SK-N-SH (cell line): Measurements from ENCODE around the gene M6PR. TPM values are rescaled to one million over a fixed set of nuclear protein-coding genes. Genes with fewer than 3 reads are reported as not detected.

Experiments
- CTCF ChIA-PET: fragments of 300-600, 350-600 bp; formaldehyde crosslinking; extraction: SDS; loops from one replicate; lab custom pipeline; 2021; lab: Yijun Ruan, JAX
- POLR2A ChIA-PET: fragments of 350-600 bp; sonication (Branson Sonifier 250); formaldehyde crosslinking; extraction: SDS; loops from one replicate; lab custom pipeline; 2020; ENCODE audit warnings: antibody characterized with exemption, inconsistent platforms; lab: Yijun Ruan, JAX
- DNase-seq: peaks from one replicate; pipeline ENCODE4 v3.0.0; 2012
- H2AFZ ChIP-seq: fragments of 200-600 bp; sonication (generic); 2 replicates; pipeline ENCODE4 v1.8.1; 2016; ENCODE audit warnings: antibody characterized with exemption, mild to moderate bottlenecking, low read depth
- H3F3A ChIP-seq: fragments of 200-600 bp; sonication (generic); replicated peaks from 2 replicates; pipeline ENCODE3; 2016; ENCODE audit warnings: antibody characterized with exemption, mild to moderate bottlenecking; ENCODE audit not compliant: insufficient read depth
- H3K27ac ChIP-seq, 2 experiments: fragments of 200-500 bp in 1 of 2; fragments of 200-600 bp in 1 of 2; sonication (Bioruptor generic) in 1 of 2; sonication (generic), shearing (Covaris generic) in 1 of 2; 2 replicates each; pipeline versions ENCODE4 v1.5.1 to v1.6.1; 2014 to 2016; ENCODE audit warnings: low read depth in 2 of 2, inconsistent platforms in 1 of 2, low read length in 1 of 2, mild to moderate bottlenecking in 1 of 2, mixed read lengths in 1 of 2
- H3K27me3 ChIP-seq: fragments of 200-600 bp; sonication (generic), shearing (Covaris generic); 2 replicates; pipeline ENCODE4 v1.6.1; 2016; ENCODE audit warnings: mixed run types; ENCODE audit not compliant: insufficient read depth
- H3K36me3 ChIP-seq, 2 experiments: fragments of 200-500 bp in 1 of 2; fragments of 200-600 bp in 1 of 2; sonication (Bioruptor generic) in 1 of 2; sonication (generic) in 1 of 2; replicated peaks in 1 of 2; 2 replicates each; pipeline versions ENCODE3 to v1.5.1; 2014 to 2016; ENCODE audit warnings: low read length in 1 of 2, mild to moderate bottlenecking in 1 of 2; ENCODE audit not compliant: insufficient read depth in 2 of 2, control insufficient read depth in 1 of 2
- H3K4me1 ChIP-seq, 2 experiments: fragments of 200-500 bp in 1 of 2; fragments of 200-600 bp in 1 of 2; sonication (Bioruptor generic) in 1 of 2; sonication (generic), shearing (Covaris generic) in 1 of 2; 2 replicates each; pipeline versions ENCODE4 v1.5.1 to v1.6.1; 2014 to 2016; ENCODE audit warnings: low read depth in 1 of 2, low read length in 1 of 2, mixed run types in 1 of 2; ENCODE audit not compliant: insufficient read depth in 2 of 2, control insufficient read depth in 1 of 2
- H3K4me2 ChIP-seq: fragments of 200-600 bp; sonication (generic), shearing (Covaris generic); 2 replicates; pipeline ENCODE4 v1.6.1; 2017; ENCODE audit warnings: mixed run types
- H3K4me3 ChIP-seq, 2 experiments: fragments of 200-500 bp in 1 of 2; fragments of 200-600 bp in 1 of 2; sonication (Bioruptor generic) in 1 of 2; sonication (generic), shearing (Covaris generic) in 1 of 2; 2 replicates each; pipeline versions ENCODE4 v1.5.1 to v1.8.1; 2014 to 2016; ENCODE audit warnings: low read depth in 2 of 2, inconsistent platforms in 1 of 2, low read length in 1 of 2, mild to moderate bottlenecking in 1 of 2, mixed read lengths in 1 of 2, moderate library complexity in 1 of 2
- H3K79me2 ChIP-seq: fragments of 200-600 bp; sonication (generic); 2 replicates; pipeline ENCODE4 v1.8.1; 2017; ENCODE audit warnings: mild to moderate bottlenecking; ENCODE audit not compliant: insufficient read depth
- H3K9ac ChIP-seq: fragments of 200-600 bp; sonication (generic); 2 replicates; pipeline ENCODE4 v1.6.1; 2017; ENCODE audit warnings: mixed run types
- H3K9me2 ChIP-seq: fragments of 200-600 bp; sonication (generic); 2 replicates; pipeline ENCODE4 v1.6.1; 2017; ENCODE audit warnings: mixed run types
- H3K9me3 ChIP-seq: fragments of 200-600 bp; sonication (generic); 2 replicates; pipeline ENCODE4 v1.6.1; 2017; ENCODE audit warnings: mixed run types, mild to moderate bottlenecking, moderate library complexity
- H4K20me1 ChIP-seq: fragments of 200-600 bp; sonication (generic); 2 replicates; pipeline ENCODE4 v1.6.1; 2017; ENCODE audit warnings: mild to moderate bottlenecking, mixed run types; ENCODE audit not compliant: insufficient read depth
- FOXM1 ChIP-seq: IDR thresholded peaks from 2 replicates; pipeline ENCODE4 v1.4.0; 2012; ENCODE audit warnings: low read depth, mild to moderate bottlenecking
- GABPA ChIP-seq: IDR thresholded peaks from 2 replicates; pipeline ENCODE4 v1.4.0; 2012; ENCODE audit warnings: low read depth, mild to moderate bottlenecking
- JUND ChIP-seq: IDR thresholded peaks from 2 replicates; pipeline ENCODE4 v1.4.0; 2012
- MEF2A ChIP-seq: IDR thresholded peaks from 2 replicates; pipeline ENCODE4 v1.4.0; 2012; ENCODE audit warnings: low read depth, borderline replicate concordance
- NRF1 ChIP-seq: IDR thresholded peaks from 2 replicates; pipeline ENCODE4 v1.6.1; 2012; ENCODE audit warnings: low read depth, mild to moderate bottlenecking, low read length
- RXRA ChIP-seq: IDR thresholded peaks from 2 replicates; pipeline ENCODE4 v1.4.0; 2012; ENCODE audit warnings: low read depth, mild to moderate bottlenecking, borderline replicate concordance
- SIN3A ChIP-seq: IDR thresholded peaks from 2 replicates; pipeline ENCODE4 v1.6.1; 2012; ENCODE audit warnings: low read depth, mild to moderate bottlenecking, low read length, moderate library complexity, borderline replicate concordance
- TCF12 ChIP-seq: IDR thresholded peaks from 2 replicates; pipeline ENCODE4 v1.4.0; 2012
- YY1 ChIP-seq: IDR thresholded peaks from 2 replicates; pipeline ENCODE4 v1.4.0; 2012; ENCODE audit warnings: low read depth, mild to moderate bottlenecking
- WGBS: methylation state at CpG from one replicate; pipeline ENCODE4 v1.1.6; 2017; ENCODE audit warnings: low lambda C conversion rate; 5-methylcytosine and 5-hydroxymethylcytosine counted together
- polyA plus RNA-seq, 3 experiments: library from polyadenylated mRNA; depleted of rRNA; stranded (reverse); fragments of >200 nt; gene quantifications; 2 replicates each; pipeline ENCODE4 v1.2.3, GENCODE V29; 2012
- TF ChIP-seq, protein P1 (sequence below): IDR thresholded peaks from 2 replicates; pipeline ENCODE4 v1.4.0; 2012; ENCODE audit warnings: low read depth, borderline replicate concordance
- TF ChIP-seq, protein P2 (sequence below): fragments of 150-350 bp; IDR thresholded peaks from 2 replicates; pipeline ENCODE4 v1.6.1; 2016; ENCODE audit warnings: mild to moderate bottlenecking, low read depth, low read length
- TF ChIP-seq, protein P3 (sequence below): IDR thresholded peaks from 2 replicates; pipeline ENCODE4 v1.4.0; 2012; ENCODE audit warnings: low read depth, borderline replicate concordance

The M6PR gene
- polyA plus RNA-seq, 1 of the 3 experiments (the other 2 are of a cell fraction) = 132 TPM

DNA sequence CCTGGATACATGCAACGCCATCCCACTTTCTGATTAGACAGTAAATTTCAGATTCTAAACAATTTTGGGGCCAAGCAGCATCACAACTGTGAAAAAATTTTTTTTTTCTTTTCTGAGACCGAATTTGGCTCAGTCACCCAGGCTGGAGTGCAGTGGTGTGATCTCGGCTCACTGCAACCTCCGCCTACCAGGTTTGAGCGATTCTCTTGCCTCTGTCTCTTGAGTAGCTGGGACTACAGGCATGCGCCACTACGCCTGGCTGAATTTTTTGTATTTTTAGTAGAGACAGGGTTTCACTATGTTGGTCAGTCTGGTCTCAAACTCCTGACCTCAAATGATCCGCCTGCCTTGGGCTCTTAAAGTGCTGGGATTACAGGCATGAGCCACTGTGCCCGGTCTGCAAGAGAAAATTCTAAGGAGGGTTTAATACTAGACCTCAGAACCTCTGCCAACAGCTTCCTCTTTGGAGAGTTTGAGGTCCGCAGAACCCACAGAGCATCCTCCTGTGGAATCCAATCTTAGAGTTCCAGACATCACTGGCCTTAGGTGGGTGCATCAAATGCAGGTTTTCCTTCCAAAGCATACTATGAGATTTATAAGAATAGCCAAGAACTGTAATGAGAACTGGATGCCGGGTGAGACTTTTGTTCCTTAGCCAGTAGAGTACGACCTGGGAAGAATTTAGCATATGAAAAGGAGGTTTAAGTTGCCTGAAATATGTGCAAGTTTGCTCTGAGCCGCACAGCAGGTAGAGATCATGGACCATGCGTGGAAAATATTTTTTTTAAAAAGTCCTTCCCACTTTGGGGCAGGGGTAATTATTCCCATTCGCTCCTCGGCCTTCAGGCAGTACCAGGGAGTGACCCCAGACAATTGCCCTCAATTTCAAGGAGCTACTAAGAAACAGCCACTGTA, 42.9 kb downstream of the M6PR start (continued):
- TF ChIP-seq, protein P1, sequence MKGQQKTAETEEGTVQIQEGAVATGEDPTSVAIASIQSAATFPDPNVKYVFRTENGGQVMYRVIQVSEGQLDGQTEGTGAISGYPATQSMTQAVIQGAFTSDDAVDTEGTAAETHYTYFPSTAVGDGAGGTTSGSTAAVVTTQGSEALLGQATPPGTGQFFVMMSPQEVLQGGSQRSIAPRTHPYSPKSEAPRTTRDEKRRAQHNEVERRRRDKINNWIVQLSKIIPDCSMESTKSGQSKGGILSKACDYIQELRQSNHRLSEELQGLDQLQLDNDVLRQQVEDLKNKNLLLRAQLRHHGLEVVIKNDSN = no peak

DNA sequence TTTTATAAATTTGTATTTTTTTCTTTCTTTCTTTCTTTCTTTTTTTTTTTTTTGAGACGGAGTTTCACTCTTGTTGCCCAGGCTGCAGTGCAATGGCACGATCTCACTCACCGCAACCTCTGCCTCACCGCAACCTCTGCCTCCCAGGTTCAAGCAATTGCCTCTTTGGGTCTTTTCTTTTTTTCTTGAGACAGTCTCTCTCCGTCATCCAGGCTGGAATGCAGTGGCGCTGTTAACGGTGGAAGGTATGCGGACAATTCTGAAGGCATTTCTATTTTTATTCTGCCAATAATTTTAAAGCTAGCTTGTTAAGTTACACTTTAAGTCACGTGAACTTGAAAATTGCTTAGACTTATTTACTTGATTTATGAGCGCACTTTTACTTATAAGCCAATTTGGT, 43.9 kb downstream of the M6PR start:
- no peak for DNase-seq
- ChIA-PET POLR2A (no interaction called here), CTCF (no interaction called here)
- 74% methylated on average over 9 of the region's 10 CpGs for WGBS
- H3K4me3 ChIP-seq = no peak overlapping the region
- no peaks in the 10 kb centered on the region for H3K9me2 ChIP-seq
- H3K9me3 ChIP-seq = no peaks in the 10 kb centered on the region
- H4K20me1 ChIP-seq = no peaks in the 10 kb centered on the region
- H3K27ac ChIP-seq = no peak overlapping the region
- no peaks in the 10 kb centered on the region; the same call in 1 of the 2 replicates for H3K27me3 ChIP-seq
- H3K36me3 ChIP-seq = no peaks in the 10 kb centered on the region
- H3F3A ChIP-seq = no peaks in the 10 kb centered on the region
- H3K4me2 ChIP-seq = no peak overlapping the region
- no peak overlapping the region for H3K9ac ChIP-seq
- H2AFZ ChIP-seq = no peak overlapping the region
- TF ChIP-seq NRF1 (no peak), YY1 (no peak), TCF12 (no peak), FOXM1 (no peak), SIN3A (no peak), JUND (no peak), MEF2A (no peak), RXRA (no peak), GABPA (no peak)
- TF ChIP-seq, protein P1 = no peak
- TF ChIP-seq, protein P2, sequence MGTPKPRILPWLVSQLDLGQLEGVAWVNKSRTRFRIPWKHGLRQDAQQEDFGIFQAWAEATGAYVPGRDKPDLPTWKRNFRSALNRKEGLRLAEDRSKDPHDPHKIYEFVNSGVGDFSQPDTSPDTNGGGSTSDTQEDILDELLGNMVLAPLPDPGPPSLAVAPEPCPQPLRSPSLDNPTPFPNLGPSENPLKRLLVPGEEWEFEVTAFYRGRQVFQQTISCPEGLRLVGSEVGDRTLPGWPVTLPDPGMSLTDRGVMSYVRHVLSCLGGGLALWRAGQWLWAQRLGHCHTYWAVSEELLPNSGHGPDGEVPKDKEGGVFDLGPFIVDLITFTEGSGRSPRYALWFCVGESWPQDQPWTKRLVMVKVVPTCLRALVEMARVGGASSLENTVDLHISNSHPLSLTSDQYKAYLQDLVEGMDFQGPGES = no peak
- TF ChIP-seq, protein P3, sequence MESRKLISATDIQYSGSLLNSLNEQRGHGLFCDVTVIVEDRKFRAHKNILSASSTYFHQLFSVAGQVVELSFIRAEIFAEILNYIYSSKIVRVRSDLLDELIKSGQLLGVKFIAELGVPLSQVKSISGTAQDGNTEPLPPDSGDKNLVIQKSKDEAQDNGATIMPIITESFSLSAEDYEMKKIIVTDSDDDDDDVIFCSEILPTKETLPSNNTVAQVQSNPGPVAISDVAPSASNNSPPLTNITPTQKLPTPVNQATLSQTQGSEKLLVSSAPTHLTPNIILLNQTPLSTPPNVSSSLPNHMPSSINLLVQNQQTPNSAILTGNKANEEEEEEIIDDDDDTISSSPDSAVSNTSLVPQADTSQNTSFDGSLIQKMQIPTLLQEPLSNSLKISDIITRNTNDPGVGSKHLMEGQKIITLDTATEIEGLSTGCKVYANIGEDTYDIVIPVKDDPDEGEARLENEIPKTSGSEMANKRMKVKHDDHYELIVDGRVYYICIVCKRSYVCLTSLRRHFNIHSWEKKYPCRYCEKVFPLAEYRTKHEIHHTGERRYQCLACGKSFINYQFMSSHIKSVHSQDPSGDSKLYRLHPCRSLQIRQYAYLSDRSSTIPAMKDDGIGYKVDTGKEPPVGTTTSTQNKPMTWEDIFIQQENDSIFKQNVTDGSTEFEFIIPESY = no peak
- no peaks in the 10 kb centered on the region for H3K4me1 ChIP-seq
- H3K79me2 ChIP-seq = no peaks in the 10 kb centered on the region
